ENCODE data around the gene MAEA. TPM values are rescaled to one million over a fixed set of nuclear protein-coding genes. Genes with fewer than 3 reads are reported as not detected.

MAEA gene
- total and polyA plus RNA-seq, 9 donors, result 23.8 to 71.3 (median 56.7) TPM

DNA sequence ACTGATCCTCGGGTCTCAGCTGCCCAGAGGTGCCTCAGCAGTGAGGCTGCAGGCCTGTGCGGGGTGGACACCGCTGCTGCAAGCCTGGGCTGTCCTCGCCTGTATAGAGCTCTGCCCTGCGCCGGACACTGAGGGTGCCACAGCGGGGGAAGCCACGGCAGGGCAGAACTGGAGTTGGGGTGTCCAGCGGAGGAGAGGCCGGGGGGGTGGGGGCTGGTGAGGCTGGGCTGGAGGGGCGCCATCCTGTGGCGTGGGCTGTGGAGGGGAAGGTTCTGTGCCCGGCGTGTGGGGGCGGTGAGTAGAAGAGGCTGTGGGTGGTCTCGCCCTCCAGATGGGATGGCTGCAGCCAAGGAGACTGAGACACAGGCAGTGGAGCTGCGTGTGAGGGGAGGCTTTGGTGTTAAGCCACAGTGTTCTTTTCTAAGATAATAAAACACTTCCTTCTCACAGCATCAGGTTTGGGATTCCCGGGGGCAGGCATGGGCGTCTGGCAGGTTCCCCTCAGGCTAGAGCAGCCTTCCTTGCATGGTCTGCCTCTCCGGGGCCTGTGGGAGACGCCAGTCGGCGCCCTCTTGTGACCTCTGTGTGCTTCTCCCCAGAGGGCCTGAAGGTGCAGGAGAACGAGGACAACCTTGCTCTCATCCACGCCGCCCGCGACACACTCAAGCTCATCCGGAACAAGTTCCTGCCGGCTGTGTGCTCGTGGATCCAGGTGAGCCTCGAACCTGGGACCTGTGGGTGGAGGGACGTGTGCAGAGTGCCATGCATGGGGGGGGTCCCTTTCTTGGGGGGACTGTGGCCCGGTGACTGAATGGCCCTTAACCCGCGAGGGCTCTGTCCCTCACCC is 64.7 kb downstream of the MAEA start:
- TF ChIP-seq, protein P1, sequence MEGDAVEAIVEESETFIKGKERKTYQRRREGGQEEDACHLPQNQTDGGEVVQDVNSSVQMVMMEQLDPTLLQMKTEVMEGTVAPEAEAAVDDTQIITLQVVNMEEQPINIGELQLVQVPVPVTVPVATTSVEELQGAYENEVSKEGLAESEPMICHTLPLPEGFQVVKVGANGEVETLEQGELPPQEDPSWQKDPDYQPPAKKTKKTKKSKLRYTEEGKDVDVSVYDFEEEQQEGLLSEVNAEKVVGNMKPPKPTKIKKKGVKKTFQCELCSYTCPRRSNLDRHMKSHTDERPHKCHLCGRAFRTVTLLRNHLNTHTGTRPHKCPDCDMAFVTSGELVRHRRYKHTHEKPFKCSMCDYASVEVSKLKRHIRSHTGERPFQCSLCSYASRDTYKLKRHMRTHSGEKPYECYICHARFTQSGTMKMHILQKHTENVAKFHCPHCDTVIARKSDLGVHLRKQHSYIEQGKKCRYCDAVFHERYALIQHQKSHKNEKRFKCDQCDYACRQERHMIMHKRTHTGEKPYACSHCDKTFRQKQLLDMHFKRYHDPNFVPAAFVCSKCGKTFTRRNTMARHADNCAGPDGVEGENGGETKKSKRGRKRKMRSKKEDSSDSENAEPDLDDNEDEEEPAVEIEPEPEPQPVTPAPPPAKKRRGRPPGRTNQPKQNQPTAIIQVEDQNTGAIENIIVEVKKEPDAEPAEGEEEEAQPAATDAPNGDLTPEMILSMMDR (IDR thresholded peaks at IDR 0.05), result no peak
- TF ChIP-seq EP300 (IDR thresholded peaks at IDR 0.05), result no peak
- no peak for TF ChIP-seq POLR2A (IDR thresholded peaks at IDR 0.05)
- Histone ChIP-seq H3K36me3 (no peaks in the 10 kb centered on the region), H3K27ac (no peak overlapping the region), H3K27me3 (no peaks in the 10 kb centered on the region), H3K4me1 (ENCODE audit: insufficient read depth) (no peaks in the 10 kb centered on the region), H3K9me3 (no peaks in the 10 kb centered on the region), H3K4me3 (no peak overlapping the region)
- no peak for DNase-seq
- 69 to 76% (median 69%) methylated on average over 36 of the region's 36 CpGs for WGBS, 3 donors
- intact Hi-C loops (cut with DNase I), result loop anchor here (5.0 to 10.0 kb wide), 5 partner anchors 187 to 347 kb away; no protein-coding TSS in a partner anchor

DNA sequence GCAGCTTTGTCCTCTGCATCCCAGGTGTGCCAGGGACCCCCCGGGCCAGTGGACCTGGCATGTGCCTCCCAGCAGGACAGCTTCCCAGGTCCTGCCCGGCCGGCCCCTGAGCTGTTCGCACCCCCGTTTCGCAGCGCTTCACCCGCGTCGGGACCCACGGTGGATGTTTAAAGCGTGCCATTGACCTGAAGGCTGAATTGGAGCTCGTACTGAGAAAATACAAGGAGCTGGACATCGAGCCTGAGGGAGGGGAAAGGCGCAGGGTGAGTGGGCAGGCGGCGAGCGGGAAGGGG is 65.2 kb downstream of the MAEA start:
- no peaks in the 10 kb centered on the region for H3K36me3 ChIP-seq
- TF ChIP-seq, protein P1 (IDR thresholded peaks at IDR 0.05), result no peak
- no peak for TF ChIP-seq POLR2A (IDR thresholded peaks at IDR 0.05)
- no peak for TF ChIP-seq EP300 (IDR thresholded peaks at IDR 0.05)

DNA sequence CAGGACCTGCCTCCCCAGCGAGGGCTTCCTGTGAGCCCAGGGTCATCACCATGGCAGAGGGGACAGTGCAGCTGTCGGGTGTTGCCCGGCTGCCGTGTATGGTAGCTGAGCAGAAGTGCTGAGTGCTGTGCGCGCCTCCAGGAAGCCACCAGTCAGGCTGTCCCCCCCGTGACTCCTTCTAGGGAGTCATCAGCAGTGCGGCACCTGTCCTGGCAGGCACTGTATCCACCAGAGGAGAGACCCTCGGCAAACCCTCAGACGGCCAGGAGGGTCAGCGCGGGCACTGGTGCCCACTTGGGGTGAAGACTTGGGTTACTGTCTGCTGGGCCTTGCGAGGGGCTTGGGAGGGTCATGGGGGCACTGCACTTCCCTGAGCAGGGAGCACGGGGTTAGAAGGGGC is 65.7 kb downstream of the MAEA start:
- WGBS, 3 donors, result 88 to 92% (median 89%) methylated on average over 13 to 14 of the region's 14 CpGs
- TF ChIP-seq EP300 (IDR thresholded peaks at IDR 0.05) (no peak), POLR2A (IDR thresholded peaks at IDR 0.05) (no peak)
- TF ChIP-seq, protein P1 (IDR thresholded peaks at IDR 0.05), result no peak
- Histone ChIP-seq H3K27ac (no peak overlapping the region), H3K4me3 (no peak overlapping the region), H3K4me1 (ENCODE audit: insufficient read depth) (peaks cover 2% of the 10 kb centered on the region), H3K27me3 (no peaks in the 10 kb centered on the region), H3K9me3 (no peaks in the 10 kb centered on the region), H3K36me3 (no peaks in the 10 kb centered on the region)
- no peak for DNase-seq
- intact Hi-C loops (cut with DNase I), result loop anchor here in 3 of 4 donors (5.0 to 10.0 kb wide), 6 partner anchors 191 to 372 kb away; no protein-coding TSS in a partner anchor

More for the DNA sequence above, 65.2 kb downstream of the MAEA start:
- no peak for DNase-seq
- H3K4me3 ChIP-seq, result no peak overlapping the region
- no peaks in the 10 kb centered on the region for H3K27me3 ChIP-seq
- H3K9me3 ChIP-seq, result no peaks in the 10 kb centered on the region
- no peak overlapping the region for H3K27ac ChIP-seq
- WGBS, 3 donors, result 88 to 95% (median 91%) methylated on average over 18 of the region's 18 CpGs
- H3K4me1 ChIP-seq (ENCODE audit: insufficient read depth), result no peaks in the 10 kb centered on the region
- intact Hi-C loops (cut with DNase I), result loop anchor here (5.0 to 10.0 kb wide), 8 partner anchors 188 to 372 kb away; no protein-coding TSS in a partner anchor

DNA sequence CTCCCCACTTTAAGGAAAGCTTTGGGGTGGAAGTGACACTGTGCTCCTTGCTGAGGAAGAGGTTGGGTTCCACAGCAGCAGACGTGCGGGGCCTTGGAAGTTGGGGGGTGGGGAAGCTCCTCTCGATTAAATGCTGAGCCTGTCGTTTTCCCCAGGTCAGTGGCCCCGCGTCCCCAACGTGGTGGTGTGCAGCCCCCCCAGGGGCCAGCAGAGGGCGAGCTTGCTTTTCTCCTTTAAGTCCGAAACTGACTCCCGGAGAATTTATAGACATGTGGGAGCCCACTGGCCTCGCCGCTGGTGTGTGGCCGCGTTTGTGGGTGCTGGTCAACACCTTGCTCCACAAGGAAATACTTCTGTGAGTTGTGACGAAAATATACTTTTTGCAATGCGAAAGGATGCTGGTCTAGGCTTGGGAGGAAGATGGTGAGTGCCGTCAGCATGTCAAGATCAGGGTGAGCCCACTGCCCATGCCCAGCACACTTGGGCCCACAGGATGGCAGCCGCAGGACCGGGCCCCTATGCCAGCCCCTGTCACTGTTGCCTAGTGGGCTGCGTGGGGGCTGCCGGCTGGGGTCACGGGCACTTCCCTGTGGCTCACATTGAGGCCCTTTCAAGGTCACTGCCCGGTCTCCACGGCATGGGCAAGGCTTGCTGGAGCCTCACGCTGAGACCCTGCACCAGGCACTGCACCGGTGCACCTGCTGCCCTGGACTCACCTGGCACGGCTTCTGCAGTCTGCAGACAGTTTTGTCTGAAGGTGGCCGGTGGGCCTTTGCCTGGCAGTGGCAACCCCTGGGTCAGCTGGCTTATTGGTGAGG is 66.7 kb downstream of the MAEA start:
- H3K4me1 ChIP-seq (ENCODE audit: insufficient read depth), result peaks cover 9% of the 10 kb centered on the region
- TF ChIP-seq, protein P1 (IDR thresholded peaks at IDR 0.05), result peak; percentile 58 to 59 (median 59)
- no peak for TF ChIP-seq POLR2A (IDR thresholded peaks at IDR 0.05)
- no peak for TF ChIP-seq EP300 (IDR thresholded peaks at IDR 0.05)
- H3K27ac ChIP-seq, result no peak overlapping the region
- peak; percentile 42 to 81 (median 67) for DNase-seq
- intact Hi-C loops (cut with DNase I), result loop anchor here in 3 of 4 donors (2.0 to 10.0 kb wide), 7 partner anchors 192 to 371 kb away; no protein-coding TSS in a partner anchor
- H3K36me3 ChIP-seq, result no peaks in the 10 kb centered on the region
- H3K9me3 ChIP-seq, result no peaks in the 10 kb centered on the region
- 37 to 46% (median 38%) methylated on average over 28 of the region's 28 CpGs for WGBS, 3 donors
- no peaks in the 10 kb centered on the region for H3K27me3 ChIP-seq
- H3K4me3 ChIP-seq, result no peak overlapping the region

All from ovary (tissue), 9 donors.